Motor neuron (in vitro differentiated cells): ENCODE data around the gene AXIN2. TPM values are rescaled to one million over a fixed set of nuclear protein-coding genes. Genes with fewer than 3 reads are reported as not detected.
"Not testable (repeated sequence)": the region's sequence is repeated elsewhere in the genome, so short reads cannot be mapped to it uniquely, and the experiment has no call there.

Source experiments
- ATAC-seq, 8 experiments: fragments of 200-7000 bp; cut with Tn5 transposase; replicated peaks in 6 of 8; 2 replicates each; pipeline ENCODE4 v1.8.0; 2021; ENCODE audit warnings: mild to moderate bottlenecking in 8 of 8, moderate library complexity in 8 of 8
- H3K27ac ChIP-seq, 2 donors: fragments of 250-450 bp; sonication (Bioruptor Pico); 2 replicates each; pipeline ENCODE4 v1.9.0; 2021; ENCODE audit warnings: antibody characterized with exemption in 2 of 2, mild to moderate bottlenecking in 2 of 2, moderate library complexity in 1 of 2
- H3K4me1 ChIP-seq, 2 donors: fragments of 250-450 bp; sonication (Bioruptor Pico); replicated peaks in 1 of 2; 2 replicates each; pipeline ENCODE4 v1.6.1; 2021; ENCODE audit warnings: antibody characterized with exemption in 2 of 2, mild to moderate bottlenecking in 2 of 2, moderate library complexity in 1 of 2
- H3K4me3 ChIP-seq, 5 donors: fragments of 250-450 bp; sonication (Bioruptor Pico); 2 replicates each; pipeline ENCODE4 v1.9.0; 2021; ENCODE audit warnings: antibody characterized with exemption in 5 of 5, mild to moderate bottlenecking in 5 of 5, moderate library complexity in 4 of 5
- WGBS, 10 experiments: fragments of 450-650 bp; shearing (Covaris generic); methylation state at CpG; one replicate each; pipeline ENCODE4 v1.0.0; 2022; 5-methylcytosine and 5-hydroxymethylcytosine counted together
- in situ Hi-C, 9 experiments: fragments of 400-800 bp; cut with MboI; loops; one replicate each; pipeline ENCODE4 v1.15.0; 2021; ENCODE audit warnings: low sequenced_read_pairs in 9 of 9, low pct_unique_long_range_greater_than_20kb in 2 of 9; ENCODE audit not compliant: unreplicated experiment in 9 of 9
- total RNA-seq, 8 experiments: library from RNA; unstranded; fragments of 300-600 nt; gene quantifications; 2 replicates each; pipeline versions ENCODE4 v1.2.3 to v1.2.4, GENCODE V29; 2022

Gene AXIN2
- total RNA-seq, 8 experiments from 2014 or later, result 2.0 to 18.7 (median 8.4) TPM

GRCh38 chr17:65515512-65515911, 45.9 kb downstream of the AXIN2 start:
- in situ Hi-C loops, result no loop called here
- 43 to 75% (median 57%) methylated on average over 1 to 5 of the region's 6 CpGs; no CpG with 5 or more reads in 1 of the 10 experiments for WGBS, 10 experiments
- H3K4me3 ChIP-seq, result no peak overlapping the region
- H3K4me1 ChIP-seq, result peaks cover 18% of the 10 kb centered on the region in 2 donors
- no peak overlapping the region for H3K27ac ChIP-seq
- peak in 3 of 8 experiments; percentile 18 to 58 (median 24) for ATAC-seq

GRCh38 chr17:65514541-65514940, 46.9 kb downstream of the AXIN2 start:
- in situ Hi-C loops, result no loop called here
- peak in 3 of 8 experiments; percentile 26 to 59 (median 53) for ATAC-seq
- Histone ChIP-seq H3K27ac (no peak overlapping the region), H3K4me1 (peaks cover 18% of the 10 kb centered on the region in 2 donors), H3K4me3 (no peak overlapping the region)
- 0 to 96% (median 81%) methylated on average over 1 to 4 of the region's 5 CpGs; no CpG with 5 or more reads in 1 of the 10 experiments for WGBS, 10 experiments

- H3K4me3 ChIP-seq, result no peak overlapping the region
- H3K27ac ChIP-seq, result no peak overlapping the region
- peak in 3 of 8 experiments; percentile 45 to 81 (median 75) for ATAC-seq
- in situ Hi-C loops, result no loop called here
- 0 to 100% (median 92%) methylated on average over 1 to 7 of the region's 8 CpGs for WGBS, 10 experiments
- peaks cover 16% of the 10 kb centered on the region in 2 donors for H3K4me1 ChIP-seq
Measured at GRCh38 chr17:65514082-65514481, 47.4 kb downstream of the AXIN2 start.

- Histone ChIP-seq H3K27ac (no peak overlapping the region), H3K4me1 (peaks cover 11 to 13% of the 10 kb centered on the region in 2 donors), H3K4me3 (no peak overlapping the region)
- 0 to 100% (median 83%) methylated on average over 1 to 3 of the region's 3 CpGs; no CpG with 5 or more reads in 3 of the 10 experiments for WGBS, 10 experiments
- in situ Hi-C loops, result no loop called here
- no peak for ATAC-seq
Measured at GRCh38 chr17:65511316-65511715, 50.1 kb downstream of the AXIN2 start.

GRCh38 chr17:65509032-65509431, 52.4 kb downstream of the AXIN2 start:
- H3K4me1 ChIP-seq, result no peaks in the 10 kb centered on the region
- in situ Hi-C loops, result no loop called here
- ATAC-seq, result no peak
- H3K4me3 ChIP-seq, result no peak overlapping the region
- WGBS, 10 experiments, result 25 to 100% (median 50%) methylated on average over 1 to 2 of the region's 2 CpGs
- H3K27ac ChIP-seq, result no peak overlapping the region

GRCh38 chr17:65504673-65505072, 56.8 kb downstream of the AXIN2 start:
- in situ Hi-C loops, H3K4me1 ChIP-seq, H3K27ac ChIP-seq, H3K4me3 ChIP-seq, ATAC-seq: not testable (repeated sequence)
- WGBS, 10 experiments, result 90 to 94% methylated on average over 2 to 3 of the region's 6 CpGs; no CpG with 5 or more reads in 8 of the 10 experiments

- no peak overlapping the region for H3K27ac ChIP-seq
- H3K4me3 ChIP-seq, result no peak overlapping the region
- WGBS, 10 experiments, result 0 to 100% (median 80%) methylated on average over 1 to 4 of the region's 9 CpGs; no CpG with 5 or more reads in 4 of the 10 experiments
- no peaks in the 10 kb centered on the region for H3K4me1 ChIP-seq
- in situ Hi-C loops, result no loop called here
- no peak for ATAC-seq
Measured at GRCh38 chr17:65504141-65504540, 57.3 kb downstream of the AXIN2 start.

- Histone ChIP-seq H3K4me3 (no peak overlapping the region), H3K27ac (no peak overlapping the region), H3K4me1 (peaks cover 0 to 2% of the 10 kb centered on the region in 2 donors)
- in situ Hi-C loops, result no loop called here
- 72 to 100% (median 83%) methylated on average over 1 to 4 of the region's 9 CpGs; no CpG with 5 or more reads in 3 of the 10 experiments for WGBS, 10 experiments
- ATAC-seq, result no peak
Measured at GRCh38 chr17:65503557-65503956, 57.9 kb downstream of the AXIN2 start.

GRCh38 chr17:65498816-65499215, 62.6 kb downstream of the AXIN2 start:
- in situ Hi-C loops, result no loop called here
- no peak overlapping the region for H3K4me3 ChIP-seq
- no peak overlapping the region for H3K27ac ChIP-seq
- 50 to 100% (median 88%) methylated on average over 1 to 2 of the region's 4 CpGs; no CpG with 5 or more reads in 4 of the 10 experiments for WGBS, 10 experiments
- H3K4me1 ChIP-seq, result peaks cover 6 to 11% of the 10 kb centered on the region in 2 donors
- peak in 2 of 8 experiments; percentile 31 to 83 for ATAC-seq

GRCh38 chr17:65496801-65497200, 64.6 kb downstream of the AXIN2 start:
- Histone ChIP-seq H3K27ac (no peak overlapping the region), H3K4me1 (peaks cover 6 to 11% of the 10 kb centered on the region in 2 donors), H3K4me3 (no peak overlapping the region)
- no peak for ATAC-seq
- in situ Hi-C loops, result no loop called here
- WGBS, 10 experiments, result 90 to 100% (median 95%) methylated on average over 1 to 4 of the region's 9 CpGs; no CpG with 5 or more reads in 7 of the 10 experiments

- H3K27ac ChIP-seq, result no peak overlapping the region
- no peak overlapping the region for H3K4me3 ChIP-seq
- peak in 6 of 8 experiments; percentile 29 to 56 (median 46) for ATAC-seq
- 12 to 75% (median 31%) methylated on average over 1 to 20 of the region's 22 CpGs for WGBS, 10 experiments
- H3K4me1 ChIP-seq, result peaks cover 6 to 11% of the 10 kb centered on the region in 2 donors
- in situ Hi-C loops, result no loop called here
Measured at GRCh38 chr17:65495122-65496055, 66.1 kb downstream of the AXIN2 start.

- in situ Hi-C loops, result no loop called here
- peak in 7 of 8 experiments; percentile 33 to 96 (median 92) for ATAC-seq
- WGBS, 10 experiments, result 50 to 80% (median 68%) methylated on average over 1 to 3 of the region's 7 CpGs; no CpG with 5 or more reads in 4 of the 10 experiments
- H3K27ac ChIP-seq, result no peak overlapping the region
- peaks cover 3 to 7% of the 10 kb centered on the region in 2 donors for H3K4me1 ChIP-seq
- H3K4me3 ChIP-seq, result no peak overlapping the region
Measured at GRCh38 chr17:65489413-65490155, 71.9 kb downstream of the AXIN2 start.

- H3K27ac ChIP-seq, result no peak overlapping the region
- no peak overlapping the region for H3K4me3 ChIP-seq
- in situ Hi-C loops, result no loop called here
- no peak for ATAC-seq
- no CpG with 5 or more reads among the region's 1 CpG for WGBS, 10 experiments
- H3K4me1 ChIP-seq, result peaks cover 3 to 7% of the 10 kb centered on the region in 2 donors
Measured at GRCh38 chr17:65488665-65489064, 72.8 kb downstream of the AXIN2 start.
